ENCODE measurements around the gene PITPNM1. TPM values are rescaled to one million over a fixed set of nuclear protein-coding genes. Genes with fewer than 3 reads are reported as not detected.

The PITPNM1 gene
- polyA plus RNA-seq, 1 donor from 2014 or later, result 25.8 TPM

DNA sequence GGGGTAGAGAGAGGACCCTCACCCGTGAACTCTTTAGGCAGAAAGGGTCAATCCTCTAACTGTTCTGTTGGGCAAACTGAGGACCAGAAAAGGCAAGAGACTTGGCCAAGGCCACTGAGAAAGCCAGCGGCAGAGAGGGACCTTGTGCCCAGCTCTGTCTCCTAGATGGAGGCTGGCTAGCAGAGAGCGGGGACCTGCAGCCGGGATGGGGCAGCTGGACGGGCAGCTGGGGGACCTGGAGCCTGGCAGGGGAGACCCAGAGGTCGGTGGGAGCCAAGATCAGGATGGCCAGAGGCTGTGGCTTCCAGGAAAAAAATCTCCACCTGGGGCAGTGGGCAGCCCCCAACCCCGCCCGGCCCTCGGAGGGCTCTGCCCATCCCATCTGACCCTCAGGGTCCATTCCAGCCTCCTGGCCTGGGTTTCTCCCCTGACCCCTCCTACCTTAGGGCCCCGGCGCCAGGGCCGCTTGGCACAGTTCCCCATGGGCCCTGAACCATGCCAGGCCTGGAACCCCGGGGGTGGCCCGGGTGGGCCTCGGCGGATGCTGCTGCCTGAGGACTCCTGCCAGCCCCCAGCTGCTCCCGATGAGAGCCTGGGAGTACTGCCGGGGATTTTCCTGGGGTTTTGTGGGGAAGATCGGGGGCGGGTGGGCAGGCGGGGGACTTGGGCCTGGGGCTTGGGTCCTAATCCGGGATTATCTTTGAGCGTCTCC is 17.8 kb upstream of the PITPNM1 start, which contains the start of gene CABP2:
TSS of gene CABP2 (minus strand) at position 603 of the 712 bp plus-strand sequence. CDS start at position 483, 120 bp downstream.
- Histone ChIP-seq H3K4me2 (ENCODE audit: low read length) (no peak within 1 kb of the TSS), H3K9ac (ENCODE audit: low read length) (no peak within 1 kb of the TSS), H3K27me3 (ENCODE audit: insufficient read depth, low read depth, low read length) (no peaks in the 10 kb centered on the region), H3K9me2 (ENCODE audit: insufficient read depth, low read length) (no peaks in the 10 kb centered on the region), H4K20me1 (ENCODE audit: insufficient read depth) (no peaks in the 10 kb centered on the region), H3K4me3 (ENCODE audit: low read length) (no peak within 1 kb of the TSS), H3K79me2 (replicated peaks; ENCODE audit: insufficient read depth, low read length) (no peaks in the 10 kb centered on the region), H2AFZ (ENCODE audit: low read depth, low read length) (no peak within 1 kb of the TSS), H3K27ac (ENCODE audit: low read length) (no peak within 1 kb of the TSS), H3K9me3 (ENCODE audit: low read length) (no peaks in the 10 kb centered on the region), H3F3A (ENCODE audit: insufficient read depth, low read length, poor library complexity, severe bottlenecking) (no peaks in the 10 kb centered on the region), H3K36me3 (ENCODE audit: insufficient read depth, low read length) (no peaks in the 10 kb centered on the region)
- TF ChIP-seq POLR2AphosphoS5 (IDR thresholded peaks at IDR 0.05) (no peak), EZH2 (IDR thresholded peaks at IDR 0.05; ENCODE audit: borderline replicate concordance, insufficient read depth, low read length, poor library complexity, severe bottlenecking) (no peak), TAF1 (IDR thresholded peaks at IDR 0.05; ENCODE audit: low read depth) (no peak)

DNA sequence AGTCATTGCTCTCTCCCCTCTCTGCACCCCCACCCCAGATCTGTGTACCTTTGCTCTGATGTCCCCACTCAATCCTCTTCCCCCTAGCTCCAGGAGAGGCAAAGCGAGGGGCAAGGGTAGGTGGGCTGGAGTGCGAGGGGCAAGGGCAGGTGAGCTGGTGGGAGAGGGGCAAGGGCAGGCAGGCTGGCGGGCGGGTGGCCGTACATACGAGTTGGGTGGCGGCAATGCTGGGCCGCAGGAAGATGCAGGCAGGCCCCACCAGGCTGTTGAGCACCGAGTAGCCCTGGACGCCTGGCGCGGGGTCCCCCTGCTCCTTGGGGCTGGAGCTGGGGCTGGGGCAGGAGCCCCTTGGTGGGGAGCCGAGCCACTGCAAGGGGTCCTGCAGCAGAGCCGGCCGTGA is 17.2 kb upstream of the PITPNM1 start:
- Histone ChIP-seq H4K20me1 (ENCODE audit: insufficient read depth) (no peaks in the 10 kb centered on the region), H3K4me3 (ENCODE audit: low read length) (no peak overlapping the region), H2AFZ (ENCODE audit: low read depth, low read length) (no peak overlapping the region), H3K9me3 (ENCODE audit: low read length) (no peaks in the 10 kb centered on the region), H3F3A (ENCODE audit: insufficient read depth, low read length, poor library complexity, severe bottlenecking) (no peaks in the 10 kb centered on the region), H3K36me3 (ENCODE audit: insufficient read depth, low read length) (no peaks in the 10 kb centered on the region), H3K27me3 (ENCODE audit: insufficient read depth, low read depth, low read length) (no peaks in the 10 kb centered on the region), H3K9ac (ENCODE audit: low read length) (no peak overlapping the region), H3K9me2 (ENCODE audit: insufficient read depth, low read length) (no peaks in the 10 kb centered on the region), H3K27ac (ENCODE audit: low read length) (no peak overlapping the region), H3K79me2 (replicated peaks; ENCODE audit: insufficient read depth, low read length) (no peaks in the 10 kb centered on the region), H3K4me2 (ENCODE audit: low read length) (no peak overlapping the region)
- no peak for TF ChIP-seq SMC3 (conservative IDR thresholded peaks at IDR 0.05; ENCODE audit: poor library complexity)
- TF ChIP-seq MXI1 (conservative IDR thresholded peaks at IDR 0.05; ENCODE audit: poor library complexity, severe bottlenecking), result no peak
- no peak for TF ChIP-seq TAF1 (IDR thresholded peaks at IDR 0.05; ENCODE audit: low read depth)
- TF ChIP-seq RAD21 (conservative IDR thresholded peaks at IDR 0.05), result no peak
- TF ChIP-seq EZH2 (IDR thresholded peaks at IDR 0.05; ENCODE audit: borderline replicate concordance, insufficient read depth, low read length, poor library complexity, severe bottlenecking), result no peak
- TF ChIP-seq, protein P1, sequence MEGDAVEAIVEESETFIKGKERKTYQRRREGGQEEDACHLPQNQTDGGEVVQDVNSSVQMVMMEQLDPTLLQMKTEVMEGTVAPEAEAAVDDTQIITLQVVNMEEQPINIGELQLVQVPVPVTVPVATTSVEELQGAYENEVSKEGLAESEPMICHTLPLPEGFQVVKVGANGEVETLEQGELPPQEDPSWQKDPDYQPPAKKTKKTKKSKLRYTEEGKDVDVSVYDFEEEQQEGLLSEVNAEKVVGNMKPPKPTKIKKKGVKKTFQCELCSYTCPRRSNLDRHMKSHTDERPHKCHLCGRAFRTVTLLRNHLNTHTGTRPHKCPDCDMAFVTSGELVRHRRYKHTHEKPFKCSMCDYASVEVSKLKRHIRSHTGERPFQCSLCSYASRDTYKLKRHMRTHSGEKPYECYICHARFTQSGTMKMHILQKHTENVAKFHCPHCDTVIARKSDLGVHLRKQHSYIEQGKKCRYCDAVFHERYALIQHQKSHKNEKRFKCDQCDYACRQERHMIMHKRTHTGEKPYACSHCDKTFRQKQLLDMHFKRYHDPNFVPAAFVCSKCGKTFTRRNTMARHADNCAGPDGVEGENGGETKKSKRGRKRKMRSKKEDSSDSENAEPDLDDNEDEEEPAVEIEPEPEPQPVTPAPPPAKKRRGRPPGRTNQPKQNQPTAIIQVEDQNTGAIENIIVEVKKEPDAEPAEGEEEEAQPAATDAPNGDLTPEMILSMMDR (IDR thresholded peaks at IDR 0.05; ENCODE audit: poor library complexity, severe bottlenecking), result no peak
- TF ChIP-seq EP300 (conservative IDR thresholded peaks at IDR 0.05; ENCODE audit: poor library complexity, severe bottlenecking), result no peak
- no peak for TF ChIP-seq POLR2AphosphoS5 (IDR thresholded peaks at IDR 0.05)
- no peak for TF ChIP-seq REST (IDR thresholded peaks at IDR 0.05; ENCODE audit: borderline replicate concordance)
